GM19193 (cell line): ENCODE results near the gene NFILZ.

Experiments
- POLR2A ChIP-seq: IDR thresholded peaks from 4 replicates; pipeline ENCODE4 v1.6.1; 2011; ENCODE audit not compliant: insufficient read depth, insufficient read length; ENCODE audit errors: extremely low read depth

The NFILZ gene

GRCh38 chr19:8608941-8609278, 21.5 kb upstream of the NFILZ start:
- no peak for TF ChIP-seq POLR2A

GRCh38 chr19:8609279-8610040, 21.0 kb upstream of the NFILZ start:
- no peak for TF ChIP-seq POLR2A

- no peak for TF ChIP-seq POLR2A
Observed at GRCh38 chr19:8610041-8610935, 20.1 kb upstream of the NFILZ start, which contains the start of gene ADAMTS10. Gene ADAMTS10 (minus strand): TSS chr19:8610715. CDS start chr19:8605710, 5,005 bp downstream.

GRCh38 chr19:8610936-8611300, 19.5 kb upstream of the NFILZ start:
- no peak for TF ChIP-seq POLR2A

GRCh38 chr19:8611391-8611876, 19.0 kb upstream of the NFILZ start:
- no peak for TF ChIP-seq POLR2A

GRCh38 chr19:8611877-8612806, 18.3 kb upstream of the NFILZ start:
- TF ChIP-seq POLR2A, result no peak

GRCh38 chr19:8612807-8613171, 17.6 kb upstream of the NFILZ start:
- TF ChIP-seq POLR2A, result no peak

GRCh38 chr19:8614455-8614854, 16.0 kb upstream of the NFILZ start:
- TF ChIP-seq POLR2A, result no peak

- no peak for TF ChIP-seq POLR2A
Observed at GRCh38 chr19:8615024-8615423, 15.4 kb upstream of the NFILZ start.

- TF ChIP-seq POLR2A, result no peak
Observed at GRCh38 chr19:8615813-8616596, 14.4 kb upstream of the NFILZ start.

GRCh38 chr19:8616861-8617260, 13.6 kb upstream of the NFILZ start:
- TF ChIP-seq POLR2A, result no peak

GRCh38 chr19:8617984-8618383, 12.4 kb upstream of the NFILZ start:
- no peak for TF ChIP-seq POLR2A

GRCh38 chr19:8618751-8619150, 11.7 kb upstream of the NFILZ start:
- no peak for TF ChIP-seq POLR2A

- no peak for TF ChIP-seq POLR2A
Observed at GRCh38 chr19:8626842-8627241, 3.6 kb upstream of the NFILZ start.
